GM10847 (cell line): Measurements from ENCODE around the gene SGCB.

Source experiments
- POLR2A ChIP-seq: IDR thresholded peaks from 2 replicates; pipeline ENCODE4 v1.6.1; 2011; ENCODE audit not compliant: insufficient read length; ENCODE audit errors: extremely low read depth

SGCB gene, protein sequence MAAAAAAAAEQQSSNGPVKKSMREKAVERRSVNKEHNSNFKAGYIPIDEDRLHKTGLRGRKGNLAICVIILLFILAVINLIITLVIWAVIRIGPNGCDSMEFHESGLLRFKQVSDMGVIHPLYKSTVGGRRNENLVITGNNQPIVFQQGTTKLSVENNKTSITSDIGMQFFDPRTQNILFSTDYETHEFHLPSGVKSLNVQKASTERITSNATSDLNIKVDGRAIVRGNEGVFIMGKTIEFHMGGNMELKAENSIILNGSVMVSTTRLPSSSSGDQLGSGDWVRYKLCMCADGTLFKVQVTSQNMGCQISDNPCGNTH

DNA sequence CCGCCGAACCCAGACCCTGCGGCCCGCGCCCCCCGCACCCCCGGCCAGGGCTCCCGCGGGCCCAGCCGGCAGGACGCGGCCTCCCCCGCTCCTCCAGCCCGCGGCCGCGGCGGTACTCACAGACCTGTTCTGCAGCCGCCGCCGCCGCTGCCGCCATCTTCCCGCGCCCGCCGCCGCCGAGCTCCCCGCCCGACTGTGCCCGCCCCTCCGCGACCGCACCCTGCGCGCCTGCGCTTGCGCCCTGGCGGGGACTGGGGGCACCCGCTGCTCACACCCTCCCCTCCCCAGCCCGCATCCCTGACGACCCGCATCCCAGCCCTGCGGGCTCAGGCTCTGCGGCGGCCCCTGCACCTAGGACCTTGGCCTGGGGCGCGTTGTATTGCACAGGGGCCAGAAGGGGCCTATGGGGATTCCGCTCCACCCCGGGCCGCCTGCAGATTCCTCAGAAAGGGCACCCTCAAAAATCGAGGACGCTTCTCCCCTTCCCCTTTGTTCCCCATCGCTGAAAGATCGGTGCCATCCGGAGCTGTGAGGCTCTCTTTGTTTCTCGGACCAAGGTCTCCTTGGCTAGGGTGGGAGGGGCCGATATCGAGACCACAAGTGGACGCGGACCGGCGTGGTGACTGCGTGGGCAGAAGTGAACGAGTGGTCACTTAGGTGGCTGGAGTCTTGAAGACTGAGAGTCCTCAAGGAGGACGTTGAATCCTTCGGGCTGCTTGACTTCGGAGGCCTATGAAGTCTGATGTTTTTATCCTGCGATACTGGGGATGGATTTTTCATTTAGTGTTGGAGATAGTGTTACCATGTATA lies at the start of gene SGCB:
SGCB (minus strand) TSS at position 197 of the 810 bp plus-strand sequence; CDS start at position 157, 40 bp downstream.
- TF ChIP-seq POLR2A, result peak; percentile 27

- no peak for TF ChIP-seq POLR2A
Measured at GRCh38 chr4:52081216-52081615, 43.1 kb upstream of the SGCB start.

- no peak for TF ChIP-seq POLR2A
Measured at GRCh38 chr4:52079659-52080058, 41.6 kb upstream of the SGCB start.

GRCh38 chr4:52076731-52077130 lies 38.6 kb upstream of the SGCB start:
- TF ChIP-seq POLR2A, result no peak

- TF ChIP-seq POLR2A, result no peak
Measured at GRCh38 chr4:52071791-52072546, 33.9 kb upstream of the SGCB start.

DNA sequence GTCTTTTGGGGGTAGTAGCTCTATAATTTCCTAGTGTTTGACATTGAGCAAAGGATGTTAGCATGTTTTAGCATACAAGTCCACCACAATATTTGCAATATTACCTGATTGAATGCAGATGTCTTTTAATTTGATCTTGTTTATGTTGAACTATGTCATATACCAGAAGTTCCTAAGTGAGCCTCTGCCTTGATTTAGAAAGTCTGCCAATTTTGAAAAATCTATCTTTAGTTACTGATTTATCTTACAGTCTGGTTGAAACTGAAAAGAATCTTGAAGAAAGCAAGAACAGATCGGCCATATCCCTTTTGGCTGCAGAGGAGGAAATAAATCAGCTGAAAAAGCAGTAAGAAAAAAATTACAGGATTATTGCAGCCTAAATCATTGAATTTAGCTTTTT lies 31.5 kb upstream of the SGCB start:
- no peak for TF ChIP-seq POLR2A

DNA sequence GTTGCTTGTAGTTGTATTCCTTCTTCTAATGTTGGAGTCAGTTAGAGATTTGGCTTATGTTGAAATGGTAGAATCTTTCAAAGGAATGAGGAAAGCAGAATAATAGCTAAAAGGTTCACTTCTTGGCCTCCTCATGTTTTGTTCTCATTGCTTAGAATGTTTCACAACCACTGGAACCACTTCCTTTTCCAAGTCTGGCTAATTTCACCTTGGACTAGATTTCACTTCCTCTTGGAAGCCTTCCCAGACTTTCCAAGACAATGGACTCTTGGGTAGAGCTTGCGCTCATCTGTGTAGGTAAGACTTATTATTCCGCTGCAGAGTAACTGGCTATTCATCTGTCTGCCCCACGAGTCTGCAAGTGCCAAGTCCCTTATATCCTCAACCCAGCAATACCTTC lies 21.3 kb upstream of the SGCB start:
- no peak for TF ChIP-seq POLR2A

GRCh38 chr4:52058275-52058674 lies 20.2 kb upstream of the SGCB start:
- no peak for TF ChIP-seq POLR2A

DNA sequence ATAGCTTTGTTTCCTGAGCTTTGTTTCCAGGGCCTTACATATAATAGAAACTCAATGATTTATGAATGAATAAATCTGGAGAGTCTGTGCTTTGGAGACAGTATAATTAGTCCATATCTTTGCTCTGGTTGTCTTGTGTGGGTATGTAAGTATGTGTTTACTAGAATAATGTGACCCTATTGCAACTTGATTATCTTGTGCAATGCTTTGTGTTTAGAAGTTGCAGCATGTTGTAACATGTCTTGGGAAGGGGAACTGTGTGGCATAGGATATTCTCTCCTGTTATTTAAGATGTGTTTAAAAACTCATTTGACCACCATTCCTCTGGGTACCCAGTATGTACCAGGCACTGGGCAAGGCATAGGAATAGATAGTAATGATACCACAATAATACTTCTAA lies 19.1 kb upstream of the SGCB start:
- TF ChIP-seq POLR2A, result no peak

DNA sequence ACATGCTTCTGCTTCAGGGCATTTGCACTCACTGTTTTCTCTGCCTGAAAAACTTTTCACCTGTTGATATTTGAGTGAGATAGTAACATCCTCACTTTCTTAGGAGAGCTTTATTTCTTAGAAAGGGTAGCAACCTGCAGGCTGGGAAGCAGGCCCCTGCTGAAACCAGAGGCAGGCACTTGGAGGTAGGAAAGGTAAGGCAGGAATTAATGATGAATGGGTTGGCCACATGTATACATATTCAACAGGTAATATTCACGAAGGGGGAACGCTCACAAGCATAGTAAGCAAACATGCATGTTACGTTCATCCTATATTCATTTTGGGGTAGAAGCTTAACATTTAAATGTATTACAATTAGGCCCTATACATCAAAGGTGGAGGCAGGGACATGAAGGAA lies 16.2 kb upstream of the SGCB start:
- no peak for TF ChIP-seq POLR2A

DNA sequence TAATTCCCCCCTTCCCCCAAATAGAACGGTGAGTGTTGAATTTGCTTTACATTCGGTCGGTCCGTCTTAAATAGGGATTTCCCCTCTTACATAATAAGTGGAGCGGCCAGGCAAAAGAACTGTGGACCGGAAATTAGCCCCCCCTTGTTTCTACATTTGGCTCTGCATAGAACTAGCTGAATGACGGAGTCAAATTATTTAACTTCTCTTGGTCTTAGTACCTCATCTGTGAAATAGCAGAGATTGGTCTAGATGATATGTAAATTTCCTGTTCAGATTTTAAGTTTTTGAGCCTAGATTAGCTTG lies 14.3 kb upstream of the SGCB start:
- no peak for TF ChIP-seq POLR2A

GRCh38 chr4:52051615-52052474 lies 13.7 kb upstream of the SGCB start:
- TF ChIP-seq POLR2A, result no peak

DNA sequence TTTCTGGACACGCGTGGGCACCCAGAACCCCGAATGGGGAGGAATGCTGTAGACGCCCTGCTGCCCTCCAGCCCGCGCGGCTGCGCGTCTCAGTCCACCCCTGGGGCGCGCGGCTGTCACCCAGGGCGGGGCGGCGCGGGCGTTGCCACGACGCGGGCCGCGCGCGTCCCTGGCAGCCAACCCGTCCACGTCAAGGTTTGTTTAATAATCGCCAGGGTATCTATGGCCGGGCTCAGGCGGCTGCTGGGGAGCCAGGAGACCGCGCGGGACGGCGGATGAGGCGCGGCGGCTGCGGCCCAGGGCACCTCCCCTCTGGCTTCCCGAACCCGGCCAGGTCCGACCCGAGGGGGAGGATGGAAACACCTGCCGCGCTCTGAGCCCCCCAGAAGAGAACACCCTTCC lies 13.1 kb upstream of the SGCB start, which contains the start of gene SPATA18:
SPATA18 (plus strand) TSS at position 92 of the 402 bp plus-strand sequence. CDS start 401 bp downstream, outside the sequence.
- TF ChIP-seq POLR2A, result no peak

- TF ChIP-seq POLR2A, result no peak
Measured at GRCh38 chr4:52049266-52049665, 11.2 kb upstream of the SGCB start.

DNA sequence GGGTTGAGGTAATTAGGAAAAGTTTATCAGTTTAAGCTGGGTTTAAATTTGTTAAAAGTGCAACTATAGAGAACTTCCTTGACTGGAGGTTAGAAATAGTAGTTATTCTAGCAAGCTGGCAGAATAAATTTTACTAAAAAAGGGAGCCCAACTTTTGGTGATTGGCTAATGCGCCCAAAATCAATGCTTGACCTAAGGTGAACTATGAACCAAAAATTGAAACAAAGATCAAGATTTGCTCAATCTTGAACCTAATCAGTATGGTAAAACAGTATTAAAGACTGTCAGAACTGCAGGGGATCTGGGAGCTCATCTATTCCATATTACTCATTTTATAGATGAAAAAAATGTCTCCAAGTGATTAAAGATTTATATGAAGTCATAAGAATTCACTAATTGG lies 6.9 kb upstream of the SGCB start:
- no peak for TF ChIP-seq POLR2A
